Stimulated activated naive CD8-positive, alpha-beta T cell treated with anti-CD3 and anti-CD28 coated beads, Interleukin-15, amount 100 ng/mL, for 72 hours (primary cell): ENCODE measurements around the gene ROBO1.
A peak's percentile ranks its signal among the peaks of the same experiment; 100 is the strongest.
"Not testable (repeated sequence)": the region's sequence is repeated elsewhere in the genome, so short reads cannot be mapped to it uniquely, and the experiment has no call there.

ENCODE experiments used
- ATAC-seq: fragments of 150-1000 bp; cut with Tn5 transposase; 2 replicates; pipeline ENCODE4 v1.10.0; 2021; ENCODE audit warnings: mild to moderate bottlenecking, moderate library complexity
- DNase-seq, 2 donors: peaks; one replicate each; pipeline ENCODE4 v3.0.0; 2021 to 2022
- H3K27ac Mint-ChIP-seq, 2 donors: one replicate each; pipeline ENCODE4 v1.8.0; 2022; ENCODE audit warnings: mild to moderate bottlenecking in 2 of 2, mixed read lengths in 2 of 2, moderate library complexity in 2 of 2
- H3K27me3 Mint-ChIP-seq: one replicate; pipeline ENCODE4 v1.8.0; 2022; ENCODE audit warnings: mixed read lengths
- H3K4me1 Mint-ChIP-seq: one replicate; pipeline ENCODE4 v1.8.0; 2022; ENCODE audit warnings: mild to moderate bottlenecking, mixed read lengths
- H3K4me3 Mint-ChIP-seq, 2 donors: one replicate each; pipeline ENCODE4 v1.8.0; 2022; ENCODE audit warnings: mild to moderate bottlenecking in 2 of 2, mixed read lengths in 2 of 2, moderate library complexity in 1 of 2
- H3K9me3 Mint-ChIP-seq, 2 donors: one replicate each; pipeline ENCODE4 v1.8.0; 2022; ENCODE audit warnings: mixed read lengths in 2 of 2

Gene ROBO1

GRCh38 chr3:78741066-78741645, 1026.6 kb downstream of the ROBO1 start:
- H3K27me3 Mint-ChIP-seq, result no peaks in the 10 kb centered on the region
- no peak overlapping the region for H3K4me3 Mint-ChIP-seq
- peaks cover 20 to 21% of the 10 kb centered on the region in 2 donors for H3K9me3 Mint-ChIP-seq
- DNase-seq, result no peak
- H3K4me1 Mint-ChIP-seq, result no peaks in the 10 kb centered on the region
- ATAC-seq, result no peak
- H3K27ac Mint-ChIP-seq, result no peak overlapping the region

- no peaks in the 10 kb centered on the region for H3K4me1 Mint-ChIP-seq
Observed at GRCh38 chr3:78738833-78739232, 1029.0 kb downstream of the ROBO1 start.

GRCh38 chr3:78737988-78738387, 1029.8 kb downstream of the ROBO1 start:
- Mint-ChIP-seq H3K27me3 (no peaks in the 10 kb centered on the region), H3K27ac (no peak overlapping the region), H3K9me3 (peaks cover under 1 to 6% of the 10 kb centered on the region in 2 donors)

More at GRCh38 chr3:78738833-78739232, 1029.0 kb downstream of the ROBO1 start:
- H3K27me3 Mint-ChIP-seq, result no peaks in the 10 kb centered on the region
- peaks cover 6 to 8% of the 10 kb centered on the region in 2 donors for H3K9me3 Mint-ChIP-seq
- DNase-seq (no peak), ATAC-seq (no peak)
- H3K4me3 Mint-ChIP-seq, result no peak overlapping the region
- H3K27ac Mint-ChIP-seq, result no peak overlapping the region

GRCh38 chr3:78736863-78737262, 1030.9 kb downstream of the ROBO1 start:
- DNase-seq (no peak), ATAC-seq (no peak)
- no peak overlapping the region for H3K27ac Mint-ChIP-seq
- no peaks in the 10 kb centered on the region for H3K4me1 Mint-ChIP-seq
- H3K4me3 Mint-ChIP-seq, result no peak overlapping the region
- H3K9me3 Mint-ChIP-seq, result peaks cover 0 to 6% of the 10 kb centered on the region in 2 donors
- H3K27me3 Mint-ChIP-seq, result no peaks in the 10 kb centered on the region

More at GRCh38 chr3:78737988-78738387, 1029.8 kb downstream of the ROBO1 start:
- no peak for DNase-seq
- Mint-ChIP-seq H3K4me1 (no peaks in the 10 kb centered on the region), H3K4me3 (no peak overlapping the region)
- no peak for ATAC-seq

GRCh38 chr3:78734048-78734637, 1033.7 kb downstream of the ROBO1 start:
- no peak overlapping the region for H3K4me3 Mint-ChIP-seq
- no peak overlapping the region for H3K27ac Mint-ChIP-seq
- no peaks in the 10 kb centered on the region for H3K27me3 Mint-ChIP-seq
- DNase-seq (no peak), ATAC-seq (no peak)
- peaks cover 0 to 6% of the 10 kb centered on the region in 2 donors for H3K9me3 Mint-ChIP-seq
- no peaks in the 10 kb centered on the region for H3K4me1 Mint-ChIP-seq

- Mint-ChIP-seq H3K27ac (no peak overlapping the region), H3K4me3 (no peak overlapping the region), H3K27me3 (no peaks in the 10 kb centered on the region), H3K4me1 (no peaks in the 10 kb centered on the region), H3K9me3 (peaks cover 0 to 3% of the 10 kb centered on the region in 2 donors)
- ATAC-seq (no peak), DNase-seq (no peak)
Observed at GRCh38 chr3:78732893-78733292, 1034.9 kb downstream of the ROBO1 start.

DNA sequence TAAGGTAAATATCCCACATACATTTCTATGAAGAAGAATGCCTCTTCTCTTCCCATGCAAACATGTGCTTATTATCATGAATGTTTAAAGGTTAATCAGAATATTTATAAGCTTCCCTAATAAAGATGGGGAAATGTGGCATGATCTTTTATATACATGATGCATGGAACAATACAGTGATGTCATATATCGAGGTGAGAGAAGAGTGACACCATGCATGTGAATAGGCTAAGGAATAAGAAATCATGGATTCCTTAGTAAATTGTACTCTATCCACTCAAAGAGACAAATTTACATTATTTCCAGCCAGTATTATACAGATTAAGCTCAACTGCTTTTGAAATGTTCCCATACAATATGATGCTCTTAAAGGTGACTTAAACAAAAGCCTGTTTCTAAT, 1035.3 kb downstream of the ROBO1 start:
- H3K27ac Mint-ChIP-seq, result no peak overlapping the region
- no peaks in the 10 kb centered on the region for H3K9me3 Mint-ChIP-seq
- H3K4me1 Mint-ChIP-seq, result no peaks in the 10 kb centered on the region
- H3K4me3 Mint-ChIP-seq, result no peak overlapping the region
- ATAC-seq, result no peak
- DNase-seq, result no peak
- H3K27me3 Mint-ChIP-seq, result no peaks in the 10 kb centered on the region

GRCh38 chr3:78729946-78730345, 1037.9 kb downstream of the ROBO1 start:
- H3K27me3 Mint-ChIP-seq, result no peaks in the 10 kb centered on the region
- no peak overlapping the region for H3K4me3 Mint-ChIP-seq
- DNase-seq, result no peak
- H3K9me3 Mint-ChIP-seq, result no peaks in the 10 kb centered on the region
- no peaks in the 10 kb centered on the region for H3K4me1 Mint-ChIP-seq
- ATAC-seq, result no peak
- no peak overlapping the region for H3K27ac Mint-ChIP-seq

GRCh38 chr3:78728406-78729145, 1039.2 kb downstream of the ROBO1 start:
- DNase-seq, result no peak
- H3K27me3 Mint-ChIP-seq, result no peaks in the 10 kb centered on the region
- no peak for ATAC-seq
- H3K9me3 Mint-ChIP-seq, result no peaks in the 10 kb centered on the region
- peaks cover 9% of the 10 kb centered on the region for H3K4me1 Mint-ChIP-seq
- H3K27ac Mint-ChIP-seq, result no peak overlapping the region
- H3K4me3 Mint-ChIP-seq, result no peak overlapping the region

DNA sequence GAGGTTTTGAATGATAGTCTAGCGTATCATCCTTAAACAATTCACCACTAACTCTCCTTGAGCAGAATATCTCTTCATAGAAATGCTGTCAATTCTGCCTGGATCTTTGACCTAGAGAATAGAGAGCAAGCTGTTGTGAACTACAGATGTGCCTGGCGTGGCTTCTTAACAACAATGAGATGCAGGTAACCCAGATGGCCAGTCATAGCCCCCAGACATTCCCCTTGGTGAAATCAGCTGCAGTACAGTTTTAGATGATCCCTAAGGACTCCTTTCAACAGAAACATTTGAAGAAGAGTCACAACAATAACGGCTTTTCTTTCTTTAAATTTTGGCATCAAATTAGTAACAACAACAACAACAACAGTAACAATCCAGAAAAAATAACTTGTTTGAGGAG, 1041.3 kb downstream of the ROBO1 start:
- Mint-ChIP-seq H3K9me3 (no peaks in the 10 kb centered on the region), H3K4me1 (peaks cover 9% of the 10 kb centered on the region), H3K27ac (no peak overlapping the region), H3K4me3 (no peak overlapping the region), H3K27me3 (no peaks in the 10 kb centered on the region)
- DNase-seq (no peak), ATAC-seq (no peak)

- Mint-ChIP-seq H3K4me1 (peaks cover 9% of the 10 kb centered on the region), H3K9me3 (no peaks in the 10 kb centered on the region), H3K27ac (no peak overlapping the region), H3K4me3 (no peak overlapping the region), H3K27me3 (no peaks in the 10 kb centered on the region)
- DNase-seq (no peak), ATAC-seq (no peak)
Observed at GRCh38 chr3:78725703-78726246, 1042.0 kb downstream of the ROBO1 start.

DNA sequence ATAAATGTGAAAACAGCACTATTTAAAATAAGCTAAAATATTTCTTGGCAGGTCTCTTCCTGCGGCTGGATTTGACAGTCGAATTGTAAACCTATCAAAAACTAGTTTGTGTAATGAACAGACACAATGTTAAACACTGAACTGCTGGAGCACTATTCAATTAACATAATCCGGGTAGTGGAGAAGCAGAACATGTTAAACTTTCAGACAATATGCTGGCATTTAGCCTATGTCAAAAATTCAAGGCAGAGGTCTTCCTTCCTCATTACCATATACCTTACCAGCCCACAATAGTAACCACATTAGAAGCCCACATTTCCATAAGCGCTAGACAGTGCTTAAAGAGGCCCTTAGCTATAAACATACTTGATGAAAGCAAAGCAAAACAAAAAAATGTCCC, 1042.9 kb downstream of the ROBO1 start:
- H3K9me3 Mint-ChIP-seq, result no peaks in the 10 kb centered on the region
- H3K27ac Mint-ChIP-seq, result no peak overlapping the region
- DNase-seq (no peak), ATAC-seq (no peak)
- H3K4me3 Mint-ChIP-seq, result no peak overlapping the region
- H3K4me1 Mint-ChIP-seq, result peaks cover 9% of the 10 kb centered on the region
- H3K27me3 Mint-ChIP-seq, result no peaks in the 10 kb centered on the region

DNA sequence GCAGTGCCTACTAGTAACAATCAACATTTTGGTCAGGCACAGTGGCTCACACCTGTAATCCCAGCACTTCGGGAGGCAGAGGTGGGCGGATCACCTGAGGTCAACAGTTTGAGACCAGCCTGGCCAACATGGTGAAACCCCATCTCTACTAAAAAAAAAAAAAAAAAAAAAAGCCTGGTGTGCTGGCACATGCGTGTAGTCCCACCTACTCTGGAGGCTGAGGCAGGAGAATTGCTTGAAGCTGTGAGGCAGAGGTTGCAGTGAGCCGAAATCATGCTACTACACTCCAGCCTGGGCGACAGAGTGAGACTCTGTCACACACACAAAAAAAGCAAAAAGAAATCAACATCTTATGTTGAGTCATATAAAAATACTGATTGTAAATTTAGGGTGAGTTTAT, 1043.4 kb downstream of the ROBO1 start:
- ATAC-seq, H3K27me3 Mint-ChIP-seq: not testable (repeated sequence)
- peak overlapping the region in 1 of 2 donors; percentile 12 for H3K27ac Mint-ChIP-seq

GRCh38 chr3:78721771-78722543, 1045.8 kb downstream of the ROBO1 start:
- no peak overlapping the region for H3K4me3 Mint-ChIP-seq
- peaks cover 9% of the 10 kb centered on the region for H3K4me1 Mint-ChIP-seq
- ATAC-seq (no peak), DNase-seq (no peak)
- no peaks in the 10 kb centered on the region for H3K27me3 Mint-ChIP-seq
- no peaks in the 10 kb centered on the region for H3K9me3 Mint-ChIP-seq
- no peak overlapping the region for H3K27ac Mint-ChIP-seq

More for the DNA sequence above, 1043.4 kb downstream of the ROBO1 start:
- not testable (repeated sequence) for DNase-seq, H3K4me1 Mint-ChIP-seq, H3K9me3 Mint-ChIP-seq, H3K4me3 Mint-ChIP-seq

DNA sequence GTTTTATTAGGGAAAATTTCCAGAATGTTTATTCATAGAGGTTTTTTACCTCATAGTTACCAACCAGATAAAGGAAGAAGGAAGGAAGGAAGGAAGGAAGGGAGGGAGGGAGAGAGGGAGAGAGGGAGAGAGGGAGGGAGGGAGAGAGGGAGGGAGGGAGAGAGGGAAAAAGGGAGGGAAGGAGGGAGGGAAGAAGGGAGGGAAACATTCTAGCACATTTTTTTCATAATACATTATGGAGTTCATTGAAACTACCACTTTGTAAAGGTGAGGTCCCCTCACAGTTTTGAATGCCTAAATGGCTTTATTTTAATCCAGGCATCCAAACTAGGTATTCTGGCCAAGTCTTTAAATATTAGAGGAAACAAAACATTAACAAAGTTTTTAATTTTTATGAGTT, 1049.1 kb downstream of the ROBO1 start:
- Mint-ChIP-seq H3K27me3 (no peaks in the 10 kb centered on the region), H3K27ac (no peak overlapping the region), H3K4me1 (peaks cover 1% of the 10 kb centered on the region), H3K4me3 (no peak overlapping the region), H3K9me3 (peaks cover 6 to 7% of the 10 kb centered on the region in 2 donors)
- DNase-seq, result no peak
- ATAC-seq, result no peak
